ENCODE measurements around the gene RAP1GDS1.
"Not testable (repeated sequence)": the region's sequence is repeated elsewhere in the genome, so short reads cannot be mapped to it uniquely, and the experiment has no call there.

The RAP1GDS1 gene

DNA sequence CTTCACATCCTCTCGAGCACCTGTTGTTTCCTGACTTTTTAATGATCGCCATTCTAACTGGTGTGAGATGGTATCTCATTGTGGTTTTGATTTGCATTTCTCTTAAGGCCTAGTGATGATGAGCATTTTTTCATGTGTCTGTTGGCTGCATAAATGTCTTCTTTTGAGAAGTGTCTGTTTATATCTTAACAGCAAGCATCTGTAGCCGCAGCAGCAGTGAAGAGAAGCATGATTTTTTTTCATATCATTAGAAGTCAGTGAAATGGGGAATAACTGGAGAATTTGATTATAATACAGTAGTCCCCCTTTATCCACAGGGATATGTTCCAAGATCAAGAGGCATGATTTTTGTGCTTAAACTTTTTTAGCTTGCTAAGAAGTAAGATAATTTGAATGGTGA, 27.5 kb downstream of the RAP1GDS1 start:
- not testable (repeated sequence) for DNase-seq (ENCODE audit: low read depth in 3 of 3)

DNA sequence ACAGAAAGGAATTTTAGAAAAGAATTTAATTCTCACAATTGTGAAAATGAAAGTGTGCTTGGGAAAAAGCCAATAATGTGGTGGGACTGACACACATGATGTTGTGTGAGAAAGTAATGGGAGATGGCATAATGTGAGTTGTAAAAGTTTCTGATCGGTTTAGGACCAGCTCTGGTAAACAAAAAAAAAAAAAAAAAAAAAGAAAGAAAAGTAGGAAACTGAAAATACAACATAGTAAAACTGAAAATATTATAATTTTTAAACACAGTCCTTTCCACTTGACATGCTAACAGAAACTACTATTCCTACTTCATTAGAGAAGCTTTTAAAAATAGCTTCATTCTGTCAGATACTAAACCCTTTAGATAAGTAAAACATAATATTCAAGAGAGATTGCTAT, 28.2 kb downstream of the RAP1GDS1 start:
- DNase-seq (ENCODE audit: low read depth in 3 of 3), result no peak

DNA sequence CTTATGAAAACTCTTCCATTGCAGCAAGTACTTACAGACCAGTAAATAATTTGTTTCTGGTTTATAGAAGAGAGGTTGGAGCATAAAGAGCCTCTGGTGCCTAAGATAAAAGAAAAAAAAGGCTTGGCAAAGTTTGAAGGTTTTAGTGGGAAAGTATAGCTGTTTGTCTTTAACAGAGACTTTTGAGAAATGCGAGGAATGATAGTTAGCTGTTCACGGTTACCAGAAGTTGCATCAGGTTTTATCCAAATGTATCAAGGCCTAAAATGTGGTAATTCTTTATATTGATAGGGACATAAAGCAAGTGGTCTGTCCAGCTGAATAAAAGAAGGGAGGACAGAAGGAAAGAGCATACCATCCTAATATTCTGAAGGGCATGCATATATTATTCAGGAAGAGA, 29.3 kb downstream of the RAP1GDS1 start:
- DNase-seq (ENCODE audit: low read depth in 3 of 3), result no peak

DNA sequence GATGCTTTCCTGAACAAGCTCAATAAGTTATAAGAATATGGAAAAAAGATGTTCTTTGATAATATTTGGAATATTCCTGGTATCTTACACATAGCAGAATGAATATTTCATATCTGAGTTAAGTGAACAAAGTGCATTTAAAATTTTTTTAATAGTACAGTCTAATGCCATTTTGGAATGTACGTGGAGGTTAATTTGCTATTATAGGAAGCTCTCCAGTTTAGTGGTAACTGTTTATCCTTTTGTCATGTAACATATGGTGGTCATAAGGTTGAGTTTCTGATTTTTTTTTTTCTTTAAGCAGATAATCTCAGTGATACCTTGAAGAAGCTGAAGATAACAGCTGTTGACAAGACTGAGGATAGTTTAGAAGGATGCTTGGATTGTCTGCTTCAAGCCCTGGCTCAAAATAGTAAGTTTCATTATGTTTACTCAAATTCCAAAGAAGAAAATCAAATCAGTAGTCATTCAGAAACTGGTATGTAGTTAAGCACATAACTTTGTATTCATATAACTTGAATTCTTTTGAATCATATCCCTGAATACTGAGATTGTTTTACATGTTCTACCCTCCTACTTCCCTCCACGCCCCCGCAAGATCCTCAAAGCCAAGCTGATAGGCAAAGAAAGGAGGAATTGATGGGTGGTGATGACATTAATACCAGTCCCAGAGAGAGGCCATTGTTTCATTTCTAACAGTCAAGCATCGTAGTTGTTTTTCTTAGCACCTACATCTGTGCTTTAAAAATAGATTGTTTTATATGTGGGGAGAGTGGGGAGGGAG, 32.1 kb downstream of the RAP1GDS1 start:
- peak; percentile 8 to 15 (median 12) for DNase-seq (ENCODE audit: low read depth in 3 of 3)

DNA sequence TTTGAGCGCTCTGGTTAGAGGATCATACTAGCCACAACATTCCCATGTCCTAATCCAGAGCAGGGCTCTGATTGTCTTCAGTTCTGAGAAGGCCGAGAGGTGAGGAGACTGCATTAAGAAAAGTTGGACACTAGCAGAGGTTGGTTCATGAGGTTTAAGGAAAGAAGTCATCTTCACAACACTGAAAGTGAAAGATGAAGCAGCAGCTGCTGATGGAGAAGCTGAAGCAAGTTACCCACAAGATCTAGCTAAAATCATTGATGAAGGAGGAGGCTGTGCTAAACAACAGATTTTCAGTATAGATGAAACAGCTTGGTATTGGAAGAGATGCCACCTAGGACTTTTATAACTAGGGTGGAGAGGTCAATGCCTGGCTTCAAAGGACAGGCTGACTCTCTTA, 36.8 kb downstream of the RAP1GDS1 start:
- no peak for DNase-seq (ENCODE audit: low read depth in 3 of 3)

DNA sequence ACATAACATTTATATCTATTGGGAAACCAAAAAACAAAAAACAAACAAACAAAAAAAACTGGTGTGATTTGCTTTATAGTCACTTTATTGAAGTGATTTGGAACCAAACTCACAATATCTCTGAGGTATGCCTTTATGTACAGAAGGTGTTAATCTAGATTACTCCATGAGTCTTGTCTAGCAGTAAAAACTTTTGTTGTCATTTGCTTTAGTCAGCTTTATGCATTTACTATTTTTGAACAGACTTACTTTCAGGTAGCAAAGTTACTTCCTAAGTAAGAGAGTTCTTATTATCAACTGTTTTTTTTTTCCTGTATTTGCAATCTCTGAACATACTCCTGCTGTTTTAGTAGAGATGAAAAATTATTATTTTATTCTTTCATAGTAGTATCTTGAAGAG, 39.5 kb downstream of the RAP1GDS1 start:
- no peak for DNase-seq (ENCODE audit: low read depth in 3 of 3)

DNA sequence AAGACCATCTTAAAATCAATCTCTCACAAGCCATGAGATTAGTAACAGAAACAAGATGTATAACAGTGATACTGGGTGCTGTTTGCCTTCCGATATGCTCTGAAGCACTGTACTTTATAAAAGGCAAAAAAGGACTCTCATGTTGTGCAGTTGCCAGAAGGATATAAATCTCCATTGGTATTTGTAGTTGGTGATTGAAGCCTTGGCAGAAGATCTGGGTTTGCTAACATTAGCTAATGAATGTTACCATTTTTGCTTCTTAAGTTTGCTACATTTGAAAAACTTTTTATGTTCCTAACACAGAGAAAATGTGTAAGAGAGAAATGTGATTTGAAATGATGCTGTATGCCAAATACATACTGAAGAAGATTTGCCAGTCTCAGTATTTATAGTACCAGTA, 44.4 kb downstream of the RAP1GDS1 start:
- DNase-seq (ENCODE audit: low read depth in 3 of 3), result no peak

DNA sequence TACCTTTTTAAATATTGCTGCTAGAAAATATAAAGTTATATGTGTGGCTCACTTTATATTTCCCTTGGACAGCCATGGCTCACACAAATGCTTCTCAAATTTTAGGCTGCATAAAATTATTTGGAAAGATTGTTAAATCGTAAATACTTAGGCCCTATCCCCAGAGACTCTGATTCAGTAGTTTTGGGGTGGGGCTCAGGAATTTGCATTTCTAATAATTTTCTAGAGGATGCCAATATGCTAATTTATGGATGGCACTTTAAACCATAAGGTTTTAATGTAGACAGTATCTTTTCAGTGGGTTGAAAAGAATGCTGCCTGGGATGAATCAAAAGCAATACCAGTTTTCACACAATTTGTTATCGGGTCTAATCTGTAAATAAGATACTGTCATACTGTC, 49.7 kb downstream of the RAP1GDS1 start:
- DNase-seq (ENCODE audit: low read depth in 3 of 3), result no peak

DNA sequence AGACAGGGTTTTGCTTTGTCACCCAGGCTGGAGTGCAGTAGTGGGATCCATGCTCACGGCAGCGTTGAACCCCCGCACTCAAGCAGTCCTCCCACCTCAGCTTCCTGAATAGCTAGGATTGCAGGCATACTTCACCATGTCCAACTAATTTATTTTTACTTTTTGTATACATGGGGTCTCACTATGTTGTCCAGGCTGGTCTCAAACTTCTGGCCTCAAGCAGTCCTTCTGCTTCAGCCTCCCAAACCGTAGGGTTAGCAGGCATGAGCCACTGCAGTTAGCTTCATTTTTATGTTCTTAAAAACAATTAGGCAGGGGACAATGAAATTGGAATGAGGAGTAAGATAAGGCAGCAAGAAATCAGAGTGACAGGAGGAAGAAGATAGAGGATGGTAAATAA, 50.5 kb downstream of the RAP1GDS1 start:
- no peak for DNase-seq (ENCODE audit: low read depth in 3 of 3)

DNA sequence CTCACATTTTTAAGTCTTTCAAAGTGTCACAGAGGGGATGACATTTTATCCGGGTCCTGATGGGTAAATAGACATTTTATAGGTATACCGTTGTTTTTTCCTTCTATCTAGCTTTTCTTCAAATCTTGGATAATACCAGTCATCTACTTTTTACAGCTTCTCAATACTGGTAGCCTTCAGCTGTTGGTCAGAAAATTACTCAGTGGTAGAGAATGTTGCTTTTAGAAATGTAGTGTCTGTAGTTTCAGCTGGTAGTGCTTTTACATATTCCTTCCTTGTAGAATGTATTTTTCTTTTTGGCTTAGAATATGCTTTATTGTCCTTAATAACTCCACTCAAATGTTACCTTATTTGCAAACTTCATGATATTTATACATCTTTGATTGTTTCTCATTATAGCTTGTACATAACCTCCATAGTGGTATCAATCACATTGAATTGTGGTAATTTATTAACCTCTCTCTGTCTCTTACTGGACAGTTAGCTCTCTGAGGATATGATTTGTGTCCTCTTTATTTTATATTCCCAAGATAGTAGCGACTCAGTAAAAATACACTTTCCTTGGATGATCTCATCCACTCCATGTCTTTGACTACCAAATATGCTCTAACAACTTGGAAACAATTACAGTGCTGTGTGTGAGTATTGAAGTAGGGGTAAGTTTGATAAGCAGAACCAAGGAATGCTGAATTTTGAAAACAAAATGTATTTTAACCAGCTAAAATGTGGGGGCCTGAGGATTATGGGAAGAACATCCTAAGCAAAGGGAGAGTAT, 53.8 kb downstream of the RAP1GDS1 start:
- DNase-seq (ENCODE audit: low read depth in 3 of 3), result no peak

DNA sequence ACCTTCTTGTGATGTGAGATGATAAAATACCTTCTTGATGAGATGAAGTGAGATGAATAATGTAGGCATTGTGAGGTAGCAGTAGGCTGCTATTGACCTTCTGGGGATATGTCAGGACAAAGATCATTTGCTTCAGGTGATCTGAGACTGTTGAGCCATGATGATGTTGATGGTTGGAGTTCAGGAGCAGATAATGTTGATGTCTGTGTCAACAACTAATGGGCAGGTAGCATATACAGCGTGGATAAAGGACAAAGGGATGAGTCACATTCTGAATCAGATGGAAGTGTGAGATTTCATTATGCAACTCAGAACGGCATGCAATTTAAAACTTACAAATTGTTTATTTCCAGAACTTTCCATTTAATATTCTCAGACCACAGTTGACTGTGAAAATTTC, 57.3 kb downstream of the RAP1GDS1 start:
- no peak for DNase-seq (ENCODE audit: low read depth in 3 of 3)

DNA sequence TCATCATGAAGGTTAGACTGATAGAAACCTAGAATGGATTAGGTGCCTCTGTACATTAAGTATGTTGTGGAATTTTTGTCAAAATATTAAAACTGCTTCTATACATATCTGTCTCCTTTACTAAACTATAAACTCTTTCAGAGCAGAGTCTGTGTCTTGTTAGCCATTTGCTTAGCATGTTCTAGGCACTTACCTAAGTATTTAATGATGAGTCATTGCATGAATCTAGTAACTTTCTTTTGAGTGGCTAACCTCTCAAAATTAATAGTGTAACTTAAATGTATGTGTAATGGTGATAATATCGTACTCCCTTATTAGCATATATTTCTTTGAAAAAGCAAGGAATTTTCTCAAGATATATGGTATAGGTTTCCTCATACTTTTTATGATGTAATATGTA, 57.8 kb downstream of the RAP1GDS1 start:
- DNase-seq (ENCODE audit: low read depth in 3 of 3), result no peak

DNA sequence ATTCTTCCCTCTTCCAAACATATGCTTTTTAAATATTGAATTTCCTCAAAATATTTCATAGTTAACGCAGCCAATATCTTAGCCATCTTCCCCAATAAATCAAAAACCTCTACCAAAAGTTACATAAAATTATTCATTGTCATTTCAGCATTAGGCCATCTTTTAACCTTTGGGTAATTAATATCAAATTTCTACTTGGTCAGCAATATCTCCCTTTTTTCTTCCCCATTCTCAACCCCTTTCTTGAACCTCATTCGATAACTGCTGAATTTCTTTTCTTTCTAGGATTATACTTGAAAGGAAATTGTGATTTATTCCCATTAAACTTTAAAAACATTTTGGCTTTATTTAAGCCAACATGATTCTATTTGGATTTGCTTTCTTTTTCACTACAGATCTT, 65.0 kb downstream of the RAP1GDS1 start:
- no peak for DNase-seq (ENCODE audit: low read depth in 3 of 3)

DNA sequence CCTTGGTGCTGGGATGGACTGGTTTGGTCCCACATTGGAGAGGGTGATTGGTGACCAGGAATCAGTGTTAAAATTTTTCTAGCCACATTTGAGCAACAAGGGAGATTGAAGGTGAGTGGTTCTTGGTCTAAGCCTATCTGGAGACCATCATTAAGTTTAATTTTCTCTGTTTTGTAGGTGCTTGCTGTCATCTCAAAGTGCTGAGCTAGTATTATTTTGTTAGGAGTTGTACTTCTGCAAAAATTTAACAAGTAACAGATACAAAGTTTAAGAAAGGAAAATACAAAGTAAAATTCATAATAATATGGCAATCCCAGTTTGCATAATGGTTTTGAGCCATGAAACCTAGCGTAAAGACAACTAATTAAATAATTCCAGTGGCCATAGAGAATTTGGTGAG, 66.5 kb downstream of the RAP1GDS1 start:
- DNase-seq (ENCODE audit: low read depth in 3 of 3), result no peak

DNA sequence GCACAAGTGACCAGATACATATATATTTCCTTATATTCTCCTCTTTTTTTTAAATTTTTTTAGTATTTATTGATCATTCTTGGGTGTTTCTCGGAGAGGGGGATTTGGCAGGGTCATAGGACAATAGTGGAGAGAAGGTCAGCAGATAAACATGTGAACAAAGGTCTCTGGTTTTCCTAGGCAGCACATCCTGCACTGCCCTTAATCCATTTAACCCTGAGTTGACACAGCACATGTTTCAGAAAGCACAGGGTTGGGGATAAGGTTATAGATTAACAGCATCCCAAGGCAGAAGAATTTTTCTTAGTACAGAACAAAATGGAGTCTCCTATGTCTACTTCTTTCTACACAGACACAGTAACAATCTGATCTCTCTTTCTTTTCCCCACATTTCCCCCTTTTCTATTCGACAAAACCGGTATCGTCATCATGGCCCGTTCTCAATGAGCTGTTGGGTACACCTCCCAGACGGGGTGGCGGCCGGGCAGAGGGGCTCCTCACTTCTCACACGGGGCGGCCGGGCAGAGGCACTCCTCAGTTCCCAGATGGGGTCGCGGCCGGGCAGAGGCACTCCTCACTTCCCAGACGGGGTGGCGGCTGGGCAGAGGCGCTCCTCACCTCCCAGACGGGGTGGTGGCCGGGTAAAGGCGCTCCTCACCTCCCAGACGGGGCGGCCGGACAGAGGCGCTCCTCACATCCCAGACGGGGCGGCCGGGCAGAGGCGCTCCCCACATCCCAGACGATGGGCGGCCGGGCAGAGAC, 68.9 kb downstream of the RAP1GDS1 start:
- not testable (repeated sequence) for DNase-seq (ENCODE audit: low read depth in 3 of 3)

DNA sequence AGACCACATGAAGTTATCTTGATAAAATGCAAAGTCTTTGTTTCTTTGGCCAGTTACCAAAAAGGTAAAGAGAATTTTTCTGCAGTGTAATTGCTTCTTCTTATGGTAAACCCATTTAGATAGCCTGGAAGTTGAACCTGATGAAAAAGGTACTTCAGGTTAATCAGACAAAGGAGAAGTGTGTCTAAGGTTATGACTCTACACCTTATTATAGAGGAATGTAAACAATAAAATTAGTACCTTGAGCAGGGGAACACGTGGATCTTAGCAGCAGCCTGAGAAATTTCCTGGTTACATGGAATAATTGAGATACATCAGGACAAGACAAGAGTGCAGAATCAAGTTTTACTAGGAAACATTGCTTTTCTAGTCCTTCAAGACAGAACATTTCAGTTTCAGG, 70.8 kb downstream of the RAP1GDS1 start:
- no peak for DNase-seq (ENCODE audit: low read depth in 3 of 3)

DNA sequence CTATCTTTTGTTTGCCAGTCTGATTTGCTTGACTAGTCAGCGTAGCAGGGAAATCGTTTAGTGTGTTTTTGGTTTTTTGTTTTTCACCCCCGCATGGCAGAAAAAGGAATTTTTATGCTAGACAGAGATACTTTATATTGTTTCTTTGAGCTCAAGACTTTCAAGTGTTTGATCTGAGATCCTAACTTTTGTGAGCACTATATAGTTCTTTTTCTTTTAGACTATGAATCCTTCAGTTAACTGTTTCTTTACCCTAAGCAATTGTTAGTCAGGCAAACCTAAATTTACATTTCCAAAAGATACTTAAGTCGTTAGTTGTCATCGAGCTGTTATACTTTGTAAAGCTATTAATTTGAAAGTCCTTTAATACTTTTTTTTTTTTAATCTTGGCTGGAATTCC, 73.3 kb downstream of the RAP1GDS1 start:
- DNase-seq (ENCODE audit: low read depth in 3 of 3), result no peak

DNA sequence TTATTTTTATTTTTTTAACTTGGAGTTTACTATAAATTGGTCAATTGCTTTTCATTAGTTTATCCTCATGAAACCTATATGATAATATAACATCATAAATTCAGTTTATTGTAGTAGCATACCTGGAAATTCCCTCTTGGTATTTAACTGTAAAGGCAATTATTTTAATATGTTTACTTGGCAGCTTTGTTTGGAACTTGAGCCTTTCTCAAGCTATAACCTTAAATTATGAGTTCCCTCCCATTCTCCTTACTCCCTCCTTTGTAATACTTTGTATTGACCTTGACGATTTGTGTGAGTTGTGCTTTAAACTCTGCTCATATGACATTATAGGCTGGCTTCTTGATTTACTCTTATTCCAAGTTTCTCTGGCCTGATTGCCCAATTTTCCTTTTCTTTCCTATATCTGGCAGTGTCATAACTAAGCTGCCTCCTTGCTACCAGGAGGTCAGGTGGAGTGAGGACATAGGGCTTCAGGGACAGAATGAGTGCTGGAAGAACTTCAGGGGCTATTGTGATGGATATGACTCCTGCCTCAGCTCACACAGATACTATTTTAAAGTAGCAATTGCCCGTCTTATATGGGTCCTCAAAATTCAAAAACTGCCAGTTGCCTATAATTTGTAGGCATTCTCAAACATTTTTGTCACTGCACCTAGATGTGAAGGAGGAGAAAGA, 77.7 kb downstream of the RAP1GDS1 start:
- DNase-seq (ENCODE audit: low read depth in 3 of 3), result no peak

DNA sequence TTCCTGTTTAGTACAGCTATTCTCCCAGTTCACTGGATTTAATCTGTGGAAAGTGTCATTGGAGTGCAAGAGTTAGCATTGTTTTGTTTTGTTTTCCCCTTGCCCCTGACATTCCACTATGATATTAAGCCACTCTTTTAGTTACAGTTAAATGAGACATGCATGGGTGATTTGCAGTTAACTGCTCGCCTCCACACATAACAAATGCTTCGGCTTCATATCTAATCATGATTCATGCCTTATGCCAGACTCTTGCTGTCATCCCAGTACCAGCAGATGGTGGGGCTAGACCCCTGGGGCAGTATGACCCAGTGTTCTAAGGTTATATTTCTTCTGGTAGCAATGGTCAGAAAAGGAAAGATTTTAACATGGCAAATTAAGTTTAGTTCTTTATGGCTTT, 80.1 kb downstream of the RAP1GDS1 start:
- no peak for DNase-seq (ENCODE audit: low read depth in 3 of 3)

DNA sequence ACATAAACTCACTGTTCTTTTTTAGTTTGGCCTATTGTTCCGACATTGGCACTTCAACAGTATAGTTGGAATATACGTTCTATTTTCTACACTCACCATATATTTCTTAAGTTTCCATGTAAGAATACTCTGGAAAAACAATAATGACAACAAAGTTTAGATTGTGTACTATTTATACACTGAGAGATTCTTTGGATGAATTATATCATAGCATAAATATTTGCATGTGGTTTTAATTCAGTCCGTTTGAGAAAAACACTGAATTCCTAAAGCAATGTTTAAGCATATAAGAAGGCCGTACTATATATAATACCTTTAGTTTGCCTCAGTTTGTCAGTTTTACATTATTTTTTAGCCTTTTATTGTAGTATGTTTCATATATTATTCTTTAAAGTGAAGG, 82.4 kb downstream of the RAP1GDS1 start:
- DNase-seq (ENCODE audit: low read depth in 3 of 3), result no peak

DNA sequence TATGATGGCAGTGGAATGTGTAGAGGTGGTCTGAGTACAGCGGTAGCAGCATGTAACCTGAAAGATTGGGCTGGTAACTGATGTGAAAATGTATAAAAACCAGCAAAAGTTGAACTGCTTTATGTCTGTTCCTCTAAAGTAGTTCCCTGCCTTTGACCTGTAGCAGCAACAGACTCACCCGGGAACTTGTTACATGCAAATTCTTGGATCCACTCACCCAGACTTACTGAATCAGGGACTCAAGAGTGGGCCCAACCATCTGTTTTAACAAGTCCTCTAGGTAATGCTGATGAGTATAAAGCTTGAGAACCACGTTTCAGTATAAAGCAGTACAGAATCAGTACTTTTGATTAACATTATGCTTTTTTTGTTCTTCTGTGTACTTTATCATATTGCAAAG, 84.7 kb downstream of the RAP1GDS1 start:
- DNase-seq (ENCODE audit: low read depth in 3 of 3), result no peak

DNA sequence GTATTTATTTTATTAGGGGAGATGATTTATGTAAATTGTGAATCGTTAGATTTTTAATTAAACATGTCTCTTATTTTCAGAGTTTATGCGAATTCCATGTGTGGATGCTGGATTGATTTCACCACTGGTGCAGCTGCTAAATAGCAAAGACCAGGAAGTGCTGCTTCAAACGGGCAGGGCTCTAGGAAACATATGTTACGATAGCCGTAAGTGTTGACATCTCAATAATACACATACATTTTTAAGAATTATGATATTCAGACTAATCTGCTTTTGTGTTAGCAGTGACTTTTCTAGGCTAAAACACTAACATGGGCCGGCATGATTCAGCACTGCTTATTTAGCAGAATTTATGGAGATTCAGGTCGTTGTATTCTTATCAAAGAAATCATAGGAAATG, 91.2 kb downstream of the RAP1GDS1 start:
- DNase-seq (ENCODE audit: low read depth in 3 of 3), result no peak
